GM12875 (cell line): ENCODE measurements around the gene GAREM2.

Experiments
- H3K4me3 ChIP-seq: one replicate; pipeline ENCODE4 v1.5.1; 2011; ENCODE audit warnings: low read depth, low read length, control low read depth
- CTCF ChIP-seq: IDR thresholded peaks from 2 replicates; pipeline ENCODE4 v1.5.1; 2011; ENCODE audit warnings: low read depth, mild to moderate bottlenecking, control low read depth, inconsistent platforms, low read length, moderate library complexity, borderline replicate concordance; ENCODE audit not compliant: insufficient read depth

The GAREM2 gene

GRCh38 chr2:26187537-26188104 lies 14.7 kb downstream of the GAREM2 start:
- no peak for TF ChIP-seq CTCF
- H3K4me3 ChIP-seq = no peak overlapping the region

DNA sequence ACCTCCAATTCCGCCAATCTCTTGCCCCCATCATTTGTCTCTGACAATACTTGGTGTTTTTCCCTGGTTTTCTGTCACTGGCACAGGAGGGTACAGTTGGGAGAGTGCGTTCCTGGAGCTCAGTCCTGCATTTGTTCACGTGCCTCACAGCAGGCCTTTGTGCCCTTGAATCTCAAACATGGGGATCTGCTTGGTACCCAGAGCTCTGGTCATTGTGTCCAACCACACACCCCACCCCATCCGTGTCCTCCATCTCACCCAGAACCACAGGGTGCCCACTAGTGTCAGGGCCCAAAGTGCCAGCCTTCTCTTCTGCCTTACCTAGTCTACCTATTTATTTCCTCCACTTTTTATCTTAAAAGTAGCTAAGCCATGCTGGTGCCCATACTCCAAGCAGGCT lies 16.2 kb downstream of the GAREM2 start:
- TF ChIP-seq CTCF = no peak
- H3K4me3 ChIP-seq = no peak overlapping the region

- H3K4me3 ChIP-seq = no peak overlapping the region
- TF ChIP-seq CTCF = no peak
These were observed 16.9 kb downstream of the GAREM2 start for GRCh38 chr2:26189751-26190150.

DNA sequence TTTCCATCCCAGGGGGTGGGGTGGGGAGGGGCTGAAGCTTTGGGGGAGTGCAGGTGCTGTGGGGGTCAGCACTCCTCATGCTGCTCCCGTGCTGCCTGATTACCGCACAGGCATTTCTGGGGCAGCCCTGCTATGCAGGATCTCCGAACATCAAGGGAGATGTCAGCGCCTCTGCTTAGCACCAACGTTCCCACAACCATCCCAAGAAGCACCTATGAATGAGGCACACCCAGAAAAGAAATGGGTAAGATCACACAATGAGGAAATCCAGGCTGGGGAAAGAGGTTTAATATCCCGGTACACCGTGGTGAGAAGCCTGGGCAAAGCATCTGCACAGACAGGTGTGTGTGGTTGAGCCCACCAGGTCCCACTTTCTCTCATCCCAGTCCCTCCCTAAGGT lies 17.5 kb downstream of the GAREM2 start:
- H3K4me3 ChIP-seq = no peak overlapping the region
- no peak for TF ChIP-seq CTCF

- H3K4me3 ChIP-seq = no peak overlapping the region
- no peak for TF ChIP-seq CTCF
These were observed 18.6 kb downstream of the GAREM2 start for GRCh38 chr2:26191316-26192159.

GRCh38 chr2:26193578-26194231 lies 20.8 kb downstream of the GAREM2 start:
- H3K4me3 ChIP-seq = no peak overlapping the region
- no peak for TF ChIP-seq CTCF
